HG03139 (cell line): ENCODE data around the gene KDM4B.
"Not testable (repeated sequence)": the region's sequence is repeated elsewhere in the genome, so short reads cannot be mapped to it uniquely, and the experiment has no call there.

Experiments
- ATAC-seq: cut with Tn5 transposase; IDR thresholded peaks from one replicate; pipeline ENCODE4 v1.9.1; 2021; ENCODE audit not compliant: unreplicated experiment

The KDM4B gene

GRCh38 chr19:4968462-4969291 lies at the start of gene KDM4B:
Gene KDM4B, plus strand, starts transcription at chr19:4969113. Its CDS starts 63,778 bp downstream, at chr19:5032891.
- peak; percentile 81 for ATAC-seq

GRCh38 chr19:4922530-4923275 lies 46.2 kb upstream of the KDM4B start:
- ATAC-seq, result no peak

GRCh38 chr19:4923276-4923747 lies 45.6 kb upstream of the KDM4B start:
- no peak for ATAC-seq

- ATAC-seq, result no peak
Measured at GRCh38 chr19:4929186-4929585, 39.7 kb upstream of the KDM4B start.

GRCh38 chr19:4930664-4931063 lies 38.2 kb upstream of the KDM4B start:
- no peak for ATAC-seq

GRCh38 chr19:4932711-4933110 lies 36.2 kb upstream of the KDM4B start:
- no peak for ATAC-seq

- no peak for ATAC-seq
Measured at GRCh38 chr19:4933528-4933927, 35.4 kb upstream of the KDM4B start.

- no peak for ATAC-seq
Measured at GRCh38 chr19:4935444-4935843, 33.5 kb upstream of the KDM4B start.

- ATAC-seq, result no peak
Measured at GRCh38 chr19:4937060-4937459, 31.9 kb upstream of the KDM4B start.

GRCh38 chr19:4938461-4938860 lies 30.5 kb upstream of the KDM4B start:
- ATAC-seq, result not testable (repeated sequence)

GRCh38 chr19:4939466-4939865 lies 29.4 kb upstream of the KDM4B start:
- ATAC-seq, result no peak

GRCh38 chr19:4941638-4942169 lies 27.2 kb upstream of the KDM4B start:
- not testable (repeated sequence) for ATAC-seq

- ATAC-seq, result not testable (repeated sequence)
Measured at GRCh38 chr19:4950650-4951049, 18.3 kb upstream of the KDM4B start.

- no peak for ATAC-seq
Measured at GRCh38 chr19:4951656-4952055, 17.3 kb upstream of the KDM4B start.

GRCh38 chr19:4952945-4953344 lies 16.0 kb upstream of the KDM4B start:
- ATAC-seq, result no peak

- not testable (repeated sequence) for ATAC-seq
Measured at GRCh38 chr19:4954320-4955149, 14.4 kb upstream of the KDM4B start.

- ATAC-seq, result no peak
Measured at GRCh38 chr19:4955274-4955673, 13.6 kb upstream of the KDM4B start.

GRCh38 chr19:4957981-4958380 lies 10.9 kb upstream of the KDM4B start:
- no peak for ATAC-seq

- ATAC-seq, result no peak
Measured at GRCh38 chr19:4962085-4962619, 6.8 kb upstream of the KDM4B start.

- no peak for ATAC-seq
Measured at GRCh38 chr19:4965061-4965460, 3.9 kb upstream of the KDM4B start.

GRCh38 chr19:4966591-4966990 lies 2.3 kb upstream of the KDM4B start:
- no peak for ATAC-seq
